Stimulated activated CD4-positive, alpha-beta T cell treated with anti-CD3 and anti-CD28 coated beads, TNF-alpha, amount 100 ng/mL, for 24 hours (primary cell): ENCODE data around the gene ERCC4.

Source experiments
- DNase-seq, 3 experiments: peaks; one replicate each; pipeline ENCODE4 v3.0.0-alpha.2; 2020; ENCODE audit warnings: low read depth in 3 of 3

ERCC4 gene

GRCh38 chr16:13911306-13911705 lies 8.6 kb upstream of the ERCC4 start:
- DNase-seq: no peak

- no peak for DNase-seq
These were observed 8.1 kb upstream of the ERCC4 start for GRCh38 chr16:13911871-13912270.

GRCh38 chr16:13912891-13913290 lies 7.1 kb upstream of the ERCC4 start:
- DNase-seq: no peak

- DNase-seq: no peak
These were observed 6.3 kb upstream of the ERCC4 start for GRCh38 chr16:13913374-13914292.

- DNase-seq: no peak
These were observed 4.8 kb upstream of the ERCC4 start for GRCh38 chr16:13915033-13915635.

- DNase-seq: no peak
These were observed 648 bp upstream of the ERCC4 start for GRCh38 chr16:13919330-13919682.

GRCh38 chr16:13920510-13920818 lies 510 bp downstream of the ERCC4 start:
- DNase-seq: no peak

- DNase-seq: no peak
These were observed 1.4 kb downstream of the ERCC4 start for GRCh38 chr16:13921328-13921727.

GRCh38 chr16:13923703-13924298 lies 3.8 kb downstream of the ERCC4 start:
- no peak for DNase-seq

- DNase-seq: no peak
These were observed 6.5 kb downstream of the ERCC4 start for GRCh38 chr16:13926464-13926863.

GRCh38 chr16:13926891-13927290 lies 6.9 kb downstream of the ERCC4 start:
- no peak for DNase-seq

GRCh38 chr16:13928646-13929045 lies 8.7 kb downstream of the ERCC4 start:
- no peak for DNase-seq

GRCh38 chr16:13931845-13932244 lies 11.9 kb downstream of the ERCC4 start:
- no peak for DNase-seq

GRCh38 chr16:13935408-13935807 lies 15.5 kb downstream of the ERCC4 start:
- no peak for DNase-seq

- DNase-seq: no peak
These were observed 16.2 kb downstream of the ERCC4 start for GRCh38 chr16:13936155-13936554.

- DNase-seq: no peak
These were observed 16.7 kb downstream of the ERCC4 start for GRCh38 chr16:13936596-13937081.

GRCh38 chr16:13937411-13937810 lies 17.5 kb downstream of the ERCC4 start:
- no peak for DNase-seq

- no peak for DNase-seq
These were observed 18.5 kb downstream of the ERCC4 start for GRCh38 chr16:13938480-13938879.

- DNase-seq: no peak
These were observed 19.9 kb downstream of the ERCC4 start for GRCh38 chr16:13939821-13940220.

- DNase-seq: no peak
These were observed 20.5 kb downstream of the ERCC4 start for GRCh38 chr16:13940397-13940933.

- DNase-seq: no peak
These were observed 24.9 kb downstream of the ERCC4 start for GRCh38 chr16:13944816-13945215.

- no peak for DNase-seq
These were observed 26.0 kb downstream of the ERCC4 start for GRCh38 chr16:13945744-13946485.
